Eye (tissue), 1 donor: ENCODE measurements around the gene DDHD1.
"Not testable (repeated sequence)": the region's sequence is repeated elsewhere in the genome, so short reads cannot be mapped to it uniquely, and the experiment has no call there.

Source experiments
- DNase-seq: peaks from one replicate; pipeline ENCODE4 v3.0.0-alpha.2; 2015

The DDHD1 gene

GRCh38 chr14:53152887-53153701, at the start of gene DDHD1:
DDHD1 (minus strand) TSS chr14:53153323; CDS start chr14:53153098, 225 bp downstream.
- peak; percentile 92 for DNase-seq

DNA sequence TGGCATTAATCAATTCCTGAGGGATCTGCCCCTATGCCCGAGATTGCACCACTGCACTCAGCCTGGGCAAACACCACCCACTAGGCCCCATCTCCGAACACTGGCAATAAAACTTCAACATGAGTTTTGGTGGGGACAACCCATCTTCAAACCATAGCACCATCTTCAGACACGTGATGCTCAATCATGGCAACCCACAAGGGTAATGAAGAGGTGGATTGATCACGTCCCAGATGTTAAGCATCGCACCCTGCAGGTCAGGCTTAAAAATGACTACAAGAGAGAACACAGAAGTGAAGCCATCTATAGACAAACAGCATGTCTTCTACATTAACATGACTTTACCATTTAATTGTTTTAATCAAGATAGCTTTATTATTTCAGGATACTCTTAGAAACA, 42.8 kb upstream of the DDHD1 start:
- DNase-seq: no peak

DNA sequence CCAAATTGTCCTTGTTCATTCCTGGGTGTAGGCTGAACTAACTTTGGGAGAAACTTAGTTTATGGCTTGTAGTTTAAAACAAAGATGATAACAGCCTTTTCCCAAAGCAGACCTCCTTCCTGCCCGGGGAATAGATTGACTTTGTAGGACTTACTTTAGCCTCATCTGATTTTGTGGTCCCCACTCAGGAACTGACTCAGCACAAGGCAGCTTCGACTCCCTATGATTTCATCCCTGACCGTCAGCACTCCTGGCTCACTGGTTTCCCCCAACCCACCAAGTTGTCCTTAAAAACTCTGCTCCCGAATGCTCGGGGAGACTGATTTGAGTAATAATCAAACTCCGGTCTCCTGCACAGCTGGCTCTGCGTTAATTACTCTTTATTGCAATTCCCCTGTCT, 40.1 kb upstream of the DDHD1 start:
- no peak for DNase-seq

- no peak for DNase-seq
Measured at GRCh38 chr14:53192052-53192760, 39.1 kb upstream of the DDHD1 start.

DNA sequence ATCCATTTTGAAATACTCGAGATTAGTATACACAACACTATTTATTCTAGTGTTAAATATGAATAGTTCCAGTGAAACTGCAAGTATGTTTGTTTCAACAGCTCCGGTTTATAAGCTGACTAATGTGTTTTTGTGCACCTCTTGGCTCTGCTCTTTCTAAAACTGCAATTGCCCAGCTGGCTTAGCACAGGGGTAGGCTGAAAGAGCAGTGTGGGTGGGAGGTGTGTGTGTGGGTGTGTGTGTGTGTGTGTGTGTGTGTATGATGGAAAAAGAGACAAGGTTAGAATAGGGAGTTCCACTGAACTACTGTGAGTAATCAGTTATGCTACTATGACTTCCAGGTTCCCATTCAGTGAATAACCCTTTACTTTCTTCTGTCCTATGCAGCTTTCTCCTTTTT, 37.8 kb upstream of the DDHD1 start:
- DNase-seq: no peak

GRCh38 chr14:53187921-53188463, 34.9 kb upstream of the DDHD1 start:
- DNase-seq: no peak

- no peak for DNase-seq
Measured at GRCh38 chr14:53186532-53186931, 33.4 kb upstream of the DDHD1 start.

DNA sequence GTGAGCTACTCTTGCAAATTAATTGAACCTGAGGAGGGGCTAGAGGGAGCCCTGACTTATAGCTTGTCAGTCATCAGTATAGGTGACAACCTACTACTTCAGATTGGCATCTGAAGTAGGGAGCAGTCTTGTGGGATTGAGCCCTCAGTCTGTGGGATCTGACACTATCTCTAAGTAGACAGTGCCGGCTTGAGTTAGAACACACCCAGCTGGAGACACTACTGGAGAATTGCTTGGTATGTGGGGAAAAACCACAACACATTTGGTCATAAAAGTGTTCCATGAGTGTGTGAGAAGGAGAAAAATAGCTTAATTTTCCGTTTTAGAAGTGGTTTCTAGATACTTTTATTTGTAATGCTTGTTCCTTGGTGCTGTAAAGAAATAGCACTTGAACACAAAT, 30.5 kb upstream of the DDHD1 start:
- DNase-seq: no peak

- DNase-seq: no peak
Measured at GRCh38 chr14:53183056-53183455, 29.9 kb upstream of the DDHD1 start.

DNA sequence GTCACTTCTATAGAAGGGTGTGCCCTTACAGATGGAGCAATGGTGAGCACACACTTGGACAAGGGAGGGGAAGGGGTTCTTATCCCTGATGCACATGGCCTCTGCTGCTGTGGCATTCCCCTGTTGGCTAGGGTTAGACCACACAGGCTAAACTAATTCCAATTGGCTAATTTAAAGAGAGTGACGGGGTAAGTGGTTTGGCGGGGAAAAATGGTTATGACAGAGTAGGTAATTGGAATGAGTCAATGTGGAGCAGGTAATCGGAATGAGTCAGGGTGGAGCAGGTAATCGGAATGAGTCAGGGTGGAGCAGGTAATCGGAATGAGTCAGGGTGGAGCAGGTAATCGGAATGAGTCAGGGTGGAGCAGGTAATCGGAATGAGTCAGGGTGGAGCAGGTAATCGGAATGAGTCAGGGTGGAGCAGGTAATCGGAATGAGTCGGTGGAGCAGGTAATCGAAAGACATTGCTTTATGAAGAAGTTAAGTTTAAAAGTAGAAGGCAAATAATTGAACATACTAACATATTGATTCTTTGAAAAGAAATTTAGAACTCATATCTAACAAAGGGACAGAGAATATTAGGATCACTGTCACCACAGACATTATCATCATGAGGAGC, 28.4 kb upstream of the DDHD1 start:
- not testable (repeated sequence) for DNase-seq

DNA sequence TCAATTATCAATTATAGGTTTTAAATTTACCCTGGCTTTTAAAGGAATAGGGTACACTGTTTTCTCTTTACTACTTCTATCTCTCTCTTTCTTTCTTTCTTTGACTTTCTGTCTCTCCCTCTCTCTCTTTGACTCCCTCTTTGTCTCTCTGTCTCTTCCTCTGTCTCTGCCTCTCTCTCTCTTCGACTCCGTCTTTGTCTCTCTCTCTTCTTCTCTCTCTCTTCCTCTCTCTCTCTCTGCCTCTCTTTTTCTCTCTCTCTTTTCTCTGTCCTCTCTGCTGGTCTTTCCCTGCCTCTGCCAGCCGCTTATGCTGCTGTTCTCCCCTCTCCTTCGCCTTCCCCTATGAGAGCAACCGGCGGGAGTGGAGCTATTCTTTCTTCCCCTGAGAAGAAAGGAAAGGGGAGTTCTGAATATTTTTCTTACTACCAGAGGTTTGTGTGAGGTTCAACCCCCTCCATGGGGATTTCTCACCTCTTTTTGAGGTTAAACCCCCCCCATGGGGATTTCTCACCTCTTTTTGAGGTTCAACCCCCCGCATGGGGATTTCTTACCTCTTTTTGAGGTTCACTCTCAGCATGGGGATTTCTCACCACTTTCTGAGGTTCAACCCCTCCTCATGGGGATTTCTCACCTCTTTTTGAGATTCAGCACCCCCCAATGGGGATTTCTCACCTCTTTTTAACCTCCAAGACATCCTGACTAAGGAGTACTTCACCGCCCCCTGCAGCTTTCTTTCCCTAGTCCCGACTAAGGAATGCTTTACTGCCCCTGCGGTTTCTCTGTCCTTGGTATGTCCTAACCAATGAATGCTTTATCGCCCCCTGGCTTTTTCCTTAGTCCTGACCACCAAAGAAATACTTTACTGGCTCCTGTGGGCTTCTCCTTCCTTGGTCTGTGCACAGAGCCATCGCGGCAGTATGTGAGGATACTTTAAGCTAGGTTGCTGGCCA, 27.4 kb upstream of the DDHD1 start:
- DNase-seq: peak; percentile 10

DNA sequence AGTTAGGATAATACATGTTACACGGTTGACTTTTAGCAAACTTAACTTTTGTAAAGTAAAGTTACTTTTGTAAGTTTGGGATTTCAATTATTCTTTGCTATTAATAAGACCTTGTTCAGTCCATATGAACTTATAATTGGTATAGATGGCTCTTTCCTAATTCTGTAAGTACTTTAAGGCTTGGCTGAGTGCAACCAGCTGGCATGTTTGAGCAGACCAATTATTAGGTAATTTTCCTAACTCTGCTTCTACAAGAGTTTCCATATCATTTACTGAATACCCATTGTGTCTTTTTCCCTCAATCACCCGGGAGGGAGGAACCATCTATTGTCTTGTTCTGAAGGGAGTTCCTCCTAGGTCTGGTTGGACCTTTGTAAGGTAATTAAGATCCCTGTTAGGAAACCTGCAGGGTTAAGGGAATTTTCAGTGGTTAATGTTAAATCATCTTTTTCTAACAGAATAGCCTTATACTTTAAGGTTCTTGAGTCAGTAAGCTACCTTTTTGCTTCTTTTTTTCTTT, 26.4 kb upstream of the DDHD1 start:
- peak; percentile 13 for DNase-seq

DNA sequence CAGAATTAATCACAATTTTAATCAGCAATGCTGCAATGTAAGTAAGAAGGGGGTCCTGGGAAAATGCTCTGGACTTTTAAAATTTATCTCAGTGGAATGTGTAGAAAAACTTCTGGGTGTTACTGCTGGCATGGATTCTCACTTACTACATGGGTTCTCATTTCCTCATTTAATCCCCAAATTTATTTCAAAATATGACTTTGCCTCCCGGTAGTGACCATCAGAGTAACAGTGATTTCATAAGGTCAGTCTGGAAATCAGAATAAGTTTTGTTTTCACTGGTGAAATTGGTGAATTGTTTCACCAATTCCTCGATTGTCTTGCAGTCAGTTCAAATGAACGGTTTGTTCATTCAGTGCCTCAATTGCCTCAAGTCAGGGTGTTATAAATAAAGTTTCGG, 22.3 kb upstream of the DDHD1 start:
- no peak for DNase-seq

GRCh38 chr14:53174918-53175317, 21.8 kb upstream of the DDHD1 start:
- no peak for DNase-seq

DNA sequence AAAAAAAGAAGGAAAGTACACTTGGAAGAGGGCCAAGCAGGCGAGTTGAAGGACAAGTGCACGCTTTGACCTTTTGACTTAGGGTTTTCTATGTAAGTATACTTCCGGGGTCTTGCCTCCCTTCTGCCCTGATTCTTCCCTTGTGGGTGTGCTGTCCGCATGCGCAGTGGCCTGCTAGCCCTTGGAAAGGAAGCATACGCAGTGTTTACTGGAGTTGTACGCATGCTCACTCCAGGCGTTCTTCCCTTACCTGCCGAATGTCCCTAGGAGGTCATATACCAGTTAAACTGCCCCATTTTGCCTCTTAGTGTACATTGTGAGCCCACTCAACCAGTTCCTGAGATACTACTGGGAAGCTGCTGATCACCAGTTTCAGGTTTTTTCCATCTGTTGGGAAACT, 15.7 kb upstream of the DDHD1 start:
- DNase-seq: no peak

DNA sequence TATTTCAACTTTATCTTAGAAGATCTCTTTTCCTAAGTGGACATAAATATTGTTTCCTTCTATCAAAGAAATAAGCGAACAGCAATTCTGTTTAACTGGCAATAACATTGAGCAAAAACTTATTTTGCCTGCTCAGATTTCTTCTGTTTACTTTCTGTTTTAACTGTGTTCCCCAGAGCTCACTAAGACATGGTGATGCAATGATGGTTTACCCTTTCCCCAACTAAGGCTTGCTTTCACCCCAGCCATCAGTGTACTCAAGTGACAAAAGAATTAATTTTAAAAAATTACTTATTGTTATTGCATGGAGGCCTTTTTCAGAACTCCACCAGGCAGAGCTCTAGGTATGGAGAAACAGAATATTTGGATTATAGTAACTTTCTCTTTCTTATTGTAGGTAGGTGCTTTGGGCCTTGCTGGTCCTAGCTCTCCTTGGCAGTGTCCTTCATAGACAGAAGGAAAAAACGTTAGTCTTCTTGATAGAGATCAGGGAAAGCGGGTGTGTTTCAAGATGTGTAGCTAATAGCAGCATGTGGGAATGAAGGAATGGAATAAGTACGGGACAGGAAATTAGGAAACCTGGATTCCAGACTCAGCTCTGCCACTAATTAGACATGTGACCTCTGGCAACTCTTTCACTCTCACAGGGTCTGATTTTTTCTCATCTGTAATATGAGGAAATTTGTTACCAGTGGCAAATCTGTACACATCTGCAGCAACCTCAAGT, 14.6 kb upstream of the DDHD1 start:
- DNase-seq: no peak

GRCh38 chr14:53161758-53162435, 8.8 kb upstream of the DDHD1 start:
- DNase-seq: no peak

DNA sequence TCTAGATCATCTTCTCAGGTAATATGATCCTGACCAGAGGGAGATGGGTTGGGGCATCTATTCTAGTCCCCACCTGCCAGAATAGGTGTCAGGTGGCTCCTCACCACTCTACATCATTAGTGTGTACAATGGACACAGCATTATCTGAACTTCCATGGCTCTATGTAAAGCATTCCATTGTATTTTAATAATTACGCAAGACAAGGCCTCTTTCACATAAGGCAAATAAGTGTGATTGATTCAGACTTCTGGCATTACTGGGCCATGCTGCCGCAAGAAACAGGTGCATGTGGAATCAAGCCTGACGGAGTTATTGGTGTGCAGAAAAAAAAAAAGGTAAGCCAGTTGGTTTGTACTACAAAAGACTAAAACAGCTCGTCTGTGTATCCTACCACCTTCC, 3.1 kb upstream of the DDHD1 start:
- no peak for DNase-seq

- no peak for DNase-seq
Measured at GRCh38 chr14:53153702-53154112, 584 bp upstream of the DDHD1 start.

GRCh38 chr14:53152184-53152886, 788 bp downstream of the DDHD1 start:
- peak; percentile 89 for DNase-seq
